Stimulated activated CD4-positive, alpha-beta T cell treated with anti-CD3 and anti-CD28 coated beads, Interleukin-15, amount 100 ng/mL, for 48 hours (primary cell): ENCODE data around the gene WWC2.

Experiments
- DNase-seq, 2 donors: peaks; one replicate each; pipeline ENCODE4 v3.0.0-alpha.2; 2020; ENCODE audit warnings: low read depth in 2 of 2

Gene WWC2

DNA sequence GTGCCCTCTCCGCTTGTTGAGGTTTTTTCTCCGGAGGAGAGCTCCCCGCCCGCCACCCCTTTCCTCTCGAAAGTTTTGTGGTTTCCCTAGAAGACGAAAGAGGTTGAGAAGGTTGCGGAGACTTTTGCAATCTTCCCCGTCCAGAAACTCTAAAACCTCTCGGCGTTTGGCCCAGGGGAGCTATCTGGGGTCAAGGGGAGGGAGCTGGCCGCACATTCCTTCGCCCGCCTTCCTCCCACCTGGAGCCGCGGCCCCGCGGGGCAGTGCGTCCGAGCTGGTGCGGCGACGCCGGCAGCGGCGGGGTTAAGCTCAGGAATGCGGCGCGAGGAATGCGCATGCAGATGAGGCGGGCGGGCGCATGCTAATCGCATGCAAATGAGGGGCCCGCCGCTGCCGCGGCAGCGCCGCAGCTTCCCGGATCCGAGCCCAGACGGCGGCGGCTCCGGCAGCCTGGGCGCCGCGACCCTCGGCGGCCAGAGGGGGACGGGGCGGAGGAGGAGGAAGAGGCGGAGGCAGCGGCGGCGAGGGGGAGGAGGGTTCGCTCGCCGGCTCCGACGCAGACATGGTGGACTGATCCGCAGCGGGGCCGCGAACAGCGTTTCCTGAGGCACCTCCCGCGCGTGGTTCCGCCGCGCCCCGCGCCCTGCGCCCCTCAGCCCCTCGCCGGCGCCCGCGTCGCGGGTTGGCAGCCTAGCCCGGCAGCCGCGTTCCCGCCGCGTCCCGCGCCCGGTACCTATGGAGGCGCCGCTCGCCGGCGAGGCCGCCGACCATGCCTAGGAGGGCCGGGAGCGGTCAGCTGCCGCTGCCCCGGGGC, at the start of gene WWC2:
Gene WWC2 (plus strand): TSS at position 535 of the 814 bp plus-strand sequence. CDS start 235 bp downstream, at position 770.
- DNase-seq, result peak; percentile 14 to 43

DNA sequence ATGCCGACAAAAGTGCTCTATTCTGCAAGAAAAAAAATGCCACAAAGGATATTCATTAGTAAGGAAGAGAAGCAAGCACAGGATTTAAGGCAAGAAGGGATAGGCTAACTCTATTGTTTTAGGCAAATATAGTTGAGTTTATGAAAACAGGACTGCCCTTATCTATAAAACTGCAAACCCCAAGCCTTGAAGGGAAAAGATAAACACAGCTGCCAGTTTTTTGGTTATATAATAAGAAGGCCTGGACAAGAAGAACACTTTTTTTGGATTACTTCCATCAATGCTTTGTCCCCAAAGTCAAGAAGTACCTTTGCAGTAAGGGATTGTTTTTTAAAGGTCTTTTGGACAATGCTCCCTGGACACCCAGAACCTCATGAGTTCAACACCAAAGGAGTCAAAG, 45.4 kb upstream of the WWC2 start:
- no peak for DNase-seq

DNA sequence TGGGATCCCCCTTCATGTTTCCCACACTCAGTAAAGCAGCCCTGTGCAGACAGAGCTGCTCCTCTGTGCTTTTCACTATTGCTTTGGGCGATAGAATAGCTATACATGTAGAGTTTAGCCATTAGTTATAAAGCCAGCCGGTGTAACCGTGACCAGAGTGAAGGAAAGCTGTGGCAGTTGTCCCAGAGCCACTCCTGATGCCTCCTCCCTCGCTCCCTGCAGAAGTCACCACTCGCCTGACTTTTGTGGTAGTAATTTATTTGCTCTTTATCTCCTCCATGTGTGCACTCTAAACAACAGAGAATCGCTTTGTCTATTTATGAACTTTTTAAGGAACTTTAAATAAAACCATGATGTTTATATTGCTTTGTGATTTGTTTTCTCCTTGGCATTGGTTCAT, 41.8 kb upstream of the WWC2 start:
- no peak for DNase-seq

DNA sequence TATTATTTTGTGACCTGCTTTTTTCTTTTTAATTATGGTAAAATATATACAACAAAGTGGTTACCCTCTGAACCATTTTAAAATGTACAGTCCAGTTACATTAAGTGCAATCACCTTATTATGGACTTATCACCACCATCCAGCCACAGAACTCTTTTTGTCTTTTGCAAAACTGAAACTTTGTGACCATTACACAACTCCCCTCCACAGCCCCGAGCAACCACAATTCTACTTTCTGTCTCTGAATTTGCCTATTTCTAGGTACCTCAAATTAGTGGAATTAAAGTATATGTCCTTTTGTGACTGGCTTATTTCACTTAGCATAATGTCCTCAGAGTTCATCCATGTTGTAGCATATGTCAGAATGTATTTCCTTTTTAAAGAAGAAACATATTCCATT, 39.3 kb upstream of the WWC2 start:
- DNase-seq, result no peak

DNA sequence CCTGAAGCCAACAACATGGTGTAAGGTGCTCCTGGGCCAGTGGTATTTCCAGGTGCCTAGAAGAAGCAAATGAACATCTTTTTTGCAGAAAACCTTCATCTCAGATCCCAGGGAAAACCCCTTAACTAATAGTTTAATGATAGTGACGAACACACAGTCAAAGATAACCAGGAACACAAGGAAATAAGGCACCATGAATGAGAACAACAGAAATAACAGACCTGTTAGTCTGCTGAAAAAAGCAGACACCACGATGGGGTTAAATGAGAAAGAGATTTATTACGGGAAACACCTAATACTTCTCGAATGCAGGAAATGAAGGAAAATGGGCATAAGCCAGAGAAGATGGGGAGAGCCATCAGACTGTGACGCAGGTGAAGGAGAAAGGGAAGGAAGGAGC, 30.6 kb upstream of the WWC2 start:
- DNase-seq, result no peak

GRCh38 chr4:183071222-183071621, 27.8 kb upstream of the WWC2 start:
- no peak for DNase-seq

- DNase-seq, result no peak
Measured at GRCh38 chr4:183072176-183072575, 26.9 kb upstream of the WWC2 start.

DNA sequence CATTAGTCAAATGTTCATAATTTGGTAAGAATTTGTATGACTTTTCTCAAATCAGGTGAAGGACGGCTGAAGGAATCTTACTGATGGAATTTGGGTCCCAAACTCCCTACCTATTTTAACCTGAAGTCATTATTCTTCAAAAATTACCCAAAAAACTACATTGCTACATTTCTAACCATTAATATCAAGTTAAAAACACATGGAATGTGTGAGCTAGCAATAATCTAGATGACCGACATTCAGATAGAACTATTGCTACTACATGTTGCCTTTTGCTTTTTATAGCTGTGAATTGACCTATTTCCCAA, 25.3 kb upstream of the WWC2 start:
- no peak for DNase-seq

- DNase-seq, result no peak
Measured at GRCh38 chr4:183074288-183074990, 24.6 kb upstream of the WWC2 start.

GRCh38 chr4:183078634-183079033, 20.4 kb upstream of the WWC2 start:
- DNase-seq, result no peak

GRCh38 chr4:183080372-183081115, 18.5 kb upstream of the WWC2 start:
- no peak for DNase-seq

DNA sequence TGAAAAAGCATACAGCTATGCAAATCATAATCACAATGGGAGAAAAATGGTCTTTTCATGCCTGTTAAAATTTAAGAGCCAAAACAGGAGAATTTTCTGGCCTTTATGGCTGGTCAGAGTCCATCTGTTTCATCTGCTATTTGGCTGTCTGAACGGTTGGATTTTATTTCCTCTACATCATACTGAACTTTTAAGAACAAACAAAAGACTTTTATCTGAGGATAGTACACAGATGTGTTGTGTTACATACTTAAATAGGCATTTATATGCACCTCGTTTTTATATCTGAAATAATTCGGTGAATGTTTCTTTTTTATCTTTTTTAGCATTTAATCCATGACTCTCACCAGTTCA, 18.0 kb upstream of the WWC2 start:
- no peak for DNase-seq

- no peak for DNase-seq
Measured at GRCh38 chr4:183082053-183082452, 17.0 kb upstream of the WWC2 start.

GRCh38 chr4:183094393-183095198, 4.5 kb upstream of the WWC2 start:
- DNase-seq, result no peak

DNA sequence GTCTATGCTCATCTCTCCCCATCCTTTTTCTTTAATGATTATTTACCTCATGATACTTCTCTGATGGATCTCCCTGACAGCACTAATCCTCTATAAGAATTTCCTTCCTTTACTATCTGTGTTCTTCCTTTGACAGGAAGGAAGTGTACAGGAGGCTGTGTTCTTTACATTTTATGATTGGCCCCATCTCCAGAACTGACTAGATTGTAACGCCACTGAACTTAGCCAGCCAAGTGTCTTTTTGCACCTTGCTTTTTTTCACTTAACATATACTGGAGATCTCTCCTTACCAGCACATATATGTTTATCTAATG, 3.9 kb upstream of the WWC2 start:
- no peak for DNase-seq

GRCh38 chr4:183096276-183096965, 2.6 kb upstream of the WWC2 start:
- no peak for DNase-seq

DNA sequence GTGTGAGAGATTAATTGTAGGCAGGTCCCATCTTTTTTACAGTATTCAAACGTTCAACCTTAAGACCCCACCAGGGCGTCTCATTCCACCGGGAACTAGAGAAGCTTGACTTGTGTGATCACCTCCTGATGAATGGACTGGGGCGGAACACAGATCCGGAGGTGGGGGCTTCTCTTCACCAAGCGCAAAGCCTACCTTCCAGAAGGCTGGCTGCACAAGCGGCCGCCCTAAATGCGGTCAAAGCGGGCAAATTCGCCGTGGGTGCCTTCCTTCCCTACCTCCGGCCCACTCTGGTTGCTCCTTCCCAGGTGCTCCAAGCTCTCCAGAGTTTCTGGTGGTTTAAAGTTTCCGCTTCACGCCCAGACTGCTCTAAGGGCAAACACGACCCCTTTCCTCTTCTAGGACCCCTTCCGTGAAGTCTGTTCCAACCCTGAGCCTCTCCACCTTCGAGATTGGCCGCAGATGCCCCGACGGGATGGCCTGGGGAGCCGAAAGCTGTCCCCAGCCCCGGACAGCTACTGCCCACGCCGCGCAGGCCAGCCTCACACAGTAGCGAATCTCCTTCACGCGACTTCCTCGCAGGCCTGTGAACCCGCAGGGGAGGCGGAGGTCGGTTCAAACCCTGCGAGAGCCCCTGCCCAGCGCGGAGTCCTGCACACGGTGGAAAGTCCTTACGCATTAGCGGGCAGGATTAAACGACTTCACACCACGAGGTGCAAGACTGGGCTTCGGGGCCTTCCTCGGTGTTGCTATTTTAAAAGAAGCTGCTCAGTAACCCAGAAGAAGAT, 1.6 kb upstream of the WWC2 start:
- DNase-seq, result no peak

DNA sequence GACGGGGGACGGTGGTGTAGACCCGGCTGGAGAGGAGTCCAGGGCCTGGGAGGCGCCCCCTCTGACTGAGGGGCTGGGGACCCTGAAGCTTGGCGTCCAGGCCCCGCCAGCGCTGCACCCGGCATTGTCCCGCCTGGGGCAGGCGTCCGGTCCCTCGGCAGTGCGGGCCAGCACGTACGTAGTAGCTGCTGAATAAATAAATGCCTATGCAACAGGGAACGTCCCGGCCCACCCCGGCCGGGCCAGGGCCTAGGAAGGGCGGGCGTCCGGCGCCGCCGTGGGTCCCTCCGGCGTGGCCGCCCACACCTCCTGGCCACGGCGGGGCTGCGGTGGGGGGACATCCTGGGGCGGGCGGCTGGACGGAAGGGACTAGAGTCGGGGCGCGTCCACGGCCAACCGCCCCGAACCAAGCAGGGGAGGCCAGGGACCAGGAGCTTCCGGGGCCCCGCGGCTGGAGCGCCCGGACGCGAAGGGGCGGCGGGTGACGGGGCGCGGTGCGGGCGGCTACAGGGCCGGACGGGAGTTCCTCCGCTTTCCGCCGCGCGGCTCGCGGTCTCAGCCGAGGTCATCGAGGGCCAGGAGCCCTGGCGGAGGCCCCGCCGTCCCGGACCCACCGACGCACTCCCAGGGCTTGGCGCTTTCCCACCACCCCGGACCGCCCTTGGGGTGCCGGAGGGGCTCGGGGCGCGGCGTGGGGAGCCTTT, 886 bp upstream of the WWC2 start:
- no peak for DNase-seq

GRCh38 chr4:183099537-183100297, 660 bp downstream of the WWC2 start:
- DNase-seq, result no peak

DNA sequence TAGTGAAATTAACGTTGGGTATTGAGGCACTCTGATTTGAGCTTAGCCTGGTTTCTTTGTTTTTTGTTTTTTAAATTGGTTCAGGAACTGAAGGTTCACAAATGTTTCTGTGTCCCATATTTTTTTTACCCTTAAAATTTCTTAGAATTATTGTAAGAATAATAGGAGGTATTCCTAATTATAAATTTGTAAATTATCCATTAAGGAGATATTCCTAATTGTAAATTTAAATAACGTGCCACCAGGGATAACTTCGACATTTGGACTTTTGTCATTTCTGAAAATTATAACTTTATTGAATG, 1.2 kb downstream of the WWC2 start:
- DNase-seq, result no peak
